WTC11 (cell line): ENCODE measurements around the gene ADGRV1.

Experiments
- ATF6 ChIP-seq: sonication (generic); formaldehyde crosslinking; IDR thresholded peaks from 2 replicates; pipeline ENCODE4 v1.8.1; 2023; ENCODE audit warnings: mild to moderate bottlenecking, missing genetic modification reagents
- CTCF ChIP-seq: fragments of 200-600 bp; IDR thresholded peaks from 2 replicates; pipeline ENCODE4 v1.8.0; 2022; ENCODE audit warnings: antibody characterized with exemption
- NFYB ChIP-seq: sonication (generic); formaldehyde crosslinking; conservative IDR thresholded peaks from 2 replicates; pipeline ENCODE4 v1.8.0; 2022; ENCODE audit warnings: low read depth, missing genetic modification reagents
- NR3C1 ChIP-seq: sonication (generic); formaldehyde crosslinking; conservative IDR thresholded peaks from 2 replicates; pipeline ENCODE4 v1.8.1; 2023; ENCODE audit warnings: low read depth, mild to moderate bottlenecking, missing genetic modification reagents
- ZNF138 ChIP-seq: sonication (generic); formaldehyde crosslinking; conservative IDR thresholded peaks from 2 replicates; pipeline ENCODE4 v1.8.1; 2022; ENCODE audit warnings: mild to moderate bottlenecking, moderate library complexity, missing genetic modification reagents
- ZNF232 ChIP-seq: sonication (generic); formaldehyde crosslinking; IDR thresholded peaks from 2 replicates; pipeline ENCODE4 v1.8.0; 2022; ENCODE audit warnings: mild to moderate bottlenecking, missing genetic modification reagents
- TF ChIP-seq, protein P1 (sequence below): sonication (generic); formaldehyde crosslinking; IDR thresholded peaks from 2 replicates; pipeline ENCODE4 v1.8.1; 2022; ENCODE audit warnings: low read depth, missing genetic modification reagents, borderline replicate concordance
- TF ChIP-seq, protein P2 (sequence below): fragments of 250-450 bp; sonication (Bioruptor Pico); IDR thresholded peaks from 2 replicates; pipeline ENCODE4 v1.9.0; 2021; ENCODE audit warnings: mild to moderate bottlenecking

GRCh38 chr5:91077623-91078022 is 519.0 kb downstream of the ADGRV1 start:
- TF ChIP-seq NR3C1 (CRISPR knock-in tag) (no peak), ATF6 (CRISPR knock-in tag) (no peak), NFYB (CRISPR knock-in tag) (no peak), CTCF (no peak), ZNF232 (CRISPR knock-in tag) (no peak), ZNF138 (CRISPR knock-in tag) (no peak)
- TF ChIP-seq, protein P1, sequence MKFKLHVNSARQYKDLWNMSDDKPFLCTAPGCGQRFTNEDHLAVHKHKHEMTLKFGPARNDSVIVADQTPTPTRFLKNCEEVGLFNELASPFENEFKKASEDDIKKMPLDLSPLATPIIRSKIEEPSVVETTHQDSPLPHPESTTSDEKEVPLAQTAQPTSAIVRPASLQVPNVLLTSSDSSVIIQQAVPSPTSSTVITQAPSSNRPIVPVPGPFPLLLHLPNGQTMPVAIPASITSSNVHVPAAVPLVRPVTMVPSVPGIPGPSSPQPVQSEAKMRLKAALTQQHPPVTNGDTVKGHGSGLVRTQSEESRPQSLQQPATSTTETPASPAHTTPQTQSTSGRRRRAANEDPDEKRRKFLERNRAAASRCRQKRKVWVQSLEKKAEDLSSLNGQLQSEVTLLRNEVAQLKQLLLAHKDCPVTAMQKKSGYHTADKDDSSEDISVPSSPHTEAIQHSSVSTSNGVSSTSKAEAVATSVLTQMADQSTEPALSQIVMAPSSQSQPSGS (CRISPR knock-in tag), result no peak
- TF ChIP-seq, protein P2, sequence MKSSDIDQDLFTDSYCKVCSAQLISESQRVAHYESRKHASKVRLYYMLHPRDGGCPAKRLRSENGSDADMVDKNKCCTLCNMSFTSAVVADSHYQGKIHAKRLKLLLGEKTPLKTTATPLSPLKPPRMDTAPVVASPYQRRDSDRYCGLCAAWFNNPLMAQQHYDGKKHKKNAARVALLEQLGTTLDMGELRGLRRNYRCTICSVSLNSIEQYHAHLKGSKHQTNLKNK (CRISPR knock-in tag), result no peak
